H1 (cell line): ENCODE measurements around the gene ANKS1B. TPM values are rescaled to one million over a fixed set of nuclear protein-coding genes. Genes with fewer than 3 reads are reported as not detected.

Experiments
- CTCF ChIA-PET: fragments of 300-600 bp; sonication (Branson Sonifier 250); formaldehyde crosslinking; loops from one replicate; lab custom pipeline; 2021; ENCODE audit not compliant: partially characterized antibody; lab: Charles Lee
- POLR2A ChIA-PET: fragments of 300-600 bp; sonication (Branson Sonifier 250); formaldehyde crosslinking; loops from one replicate; lab custom pipeline; 2021; ENCODE audit warnings: inconsistent platforms; ENCODE audit not compliant: partially characterized antibody; lab: Charles Lee
- DNase-seq, 2 experiments: peaks; one replicate each; pipeline versions ENCODE4 v3.0.0 to v3.0.0-alpha.2; 2010 to 2022; ENCODE audit warnings: low spot score in 2 of 2, low read depth in 1 of 2, mixed read lengths in 1 of 2
- FAIRE-seq: peaks from 2 replicates; lab custom pipeline; 2011; peaks lifted over from hg19 to GRCh38; lab: Jason Lieb, UNC
- H2AFZ ChIP-seq: 2 replicates; pipeline ENCODE4 v1.8.1; 2012; ENCODE audit warnings: low read length, inconsistent platforms
- H2AK5ac ChIP-seq: 2 replicates; pipeline ENCODE4 v1.6.1; 2013; ENCODE audit warnings: low read depth, low read length
- H2BK120ac ChIP-seq: replicated peaks from 2 replicates; pipeline ENCODE3; 2013; ENCODE audit warnings: low read depth, low read length, inconsistent platforms
- H2BK12ac ChIP-seq: 2 replicates; pipeline ENCODE4 v1.6.1; 2013; ENCODE audit warnings: low read depth, low read length
- H2BK15ac ChIP-seq: 2 replicates; pipeline ENCODE4 v1.6.1; 2013; ENCODE audit warnings: low read length
- H2BK20ac ChIP-seq: 2 replicates; pipeline ENCODE4 v1.6.1; 2013; ENCODE audit warnings: low read length
- H2BK5ac ChIP-seq: 2 replicates; pipeline ENCODE4 v1.6.1; 2013; ENCODE audit warnings: low read depth, low read length
- H3K14ac ChIP-seq: 2 replicates; pipeline ENCODE4 v1.6.1; 2013; ENCODE audit warnings: inconsistent platforms; ENCODE audit not compliant: insufficient read length
- H3K18ac ChIP-seq: 2 replicates; pipeline ENCODE4 v1.6.1; 2013; ENCODE audit warnings: low read length; ENCODE audit errors: extremely low read depth
- H3K23ac ChIP-seq: 2 replicates; pipeline ENCODE4 v1.6.1; 2013; ENCODE audit warnings: inconsistent platforms; ENCODE audit not compliant: insufficient read length
- H3K23me2 ChIP-seq: 2 replicates; pipeline ENCODE4 v1.6.1; 2013; ENCODE audit warnings: low read depth, low read length
- H3K27ac ChIP-seq: 2 replicates; pipeline ENCODE4 v1.6.1; 2011; ENCODE audit warnings: low read depth, low read length, inconsistent platforms
- H3K27me3 ChIP-seq, 4 experiments: replicated peaks in 1 of 4; 1 replicate in 1 of 4; 2 replicates in 3 of 4; pipeline versions ENCODE4 v1.6.1 to v1.8.1; 2011 to 2013; ENCODE audit warnings: low read length in 3 of 4, mild to moderate bottlenecking in 3 of 4, inconsistent platforms in 2 of 4, mixed read lengths in 2 of 4, moderate library complexity in 1 of 4; ENCODE audit not compliant: control insufficient read depth in 3 of 4, insufficient read depth in 3 of 4; ENCODE audit errors: extremely low read depth in 1 of 4
- H3K36me3 ChIP-seq, 4 experiments: 2 replicates each; pipeline versions ENCODE4 v1.6.1 to v1.8.1; 2011 to 2013; ENCODE audit warnings: mild to moderate bottlenecking in 4 of 4, low read length in 3 of 4, moderate library complexity in 2 of 4, control low read depth in 1 of 4, inconsistent platforms in 1 of 4; ENCODE audit not compliant: insufficient read depth in 4 of 4, control insufficient read depth in 2 of 4
- H3K4ac ChIP-seq: replicated peaks from 2 replicates; pipeline ENCODE3; 2013; ENCODE audit warnings: low read length, low read depth, mixed read lengths, inconsistent platforms; ENCODE audit not compliant: insufficient read length
- H3K4me1 ChIP-seq, 4 experiments: replicated peaks in 1 of 4; 1 replicate in 1 of 4; 2 replicates in 3 of 4; pipeline versions ENCODE4 v1.6.1 to v1.8.1; 2011 to 2013; ENCODE audit warnings: low read length in 3 of 4, inconsistent platforms in 2 of 4, mixed read lengths in 1 of 4; ENCODE audit not compliant: insufficient read depth in 4 of 4, control insufficient read depth in 3 of 4
- H3K4me2 ChIP-seq, 2 experiments: 2 replicates each; pipeline versions ENCODE4 v1.6.1 to v1.8.1; 2011 to 2013; ENCODE audit warnings: low read depth in 2 of 2, low read length in 2 of 2, control low read depth in 1 of 2, inconsistent platforms in 1 of 2, mild to moderate bottlenecking in 1 of 2; ENCODE audit not compliant: insufficient read depth in 1 of 2
- H3K4me3 ChIP-seq, 4 experiments: fragments of 200-600, 300-600 bp in 1 of 4; sonication (generic), shearing (Covaris generic), sonication (Bioruptor Twin) in 1 of 4; 2 replicates each; pipeline versions ENCODE4 v1.5.1 to v1.8.1; 2011 to 2016; ENCODE audit warnings: low read length in 4 of 4, low read depth in 3 of 4, control low read depth in 2 of 4, inconsistent platforms in 2 of 4, mild to moderate bottlenecking in 2 of 4, mixed read lengths in 1 of 4, moderate library complexity in 1 of 4; ENCODE audit not compliant: insufficient read depth in 2 of 4; ENCODE audit errors: extremely low read depth in 1 of 4
- H3K56ac ChIP-seq: replicated peaks from 2 replicates; pipeline ENCODE3; 2013; ENCODE audit warnings: low read depth, mild to moderate bottlenecking, mixed read lengths, low read length, inconsistent platforms; ENCODE audit not compliant: insufficient read length
- H3K79me1 ChIP-seq: 2 replicates; pipeline ENCODE4 v1.6.1; 2013; ENCODE audit warnings: low read depth, low read length, control low read depth
- H3K79me2 ChIP-seq, 2 experiments: 2 replicates each; pipeline versions ENCODE4 v1.6.1 to v1.8.1; 2012 to 2013; ENCODE audit warnings: low read length in 2 of 2, mild to moderate bottlenecking in 2 of 2, inconsistent platforms in 1 of 2; ENCODE audit not compliant: insufficient read depth in 2 of 2, control insufficient read depth in 1 of 2
- H3K9ac ChIP-seq, 4 experiments: replicated peaks in 1 of 4; 1 replicate in 1 of 4; 2 replicates in 3 of 4; pipeline versions ENCODE4 v1.6.1 to v1.8.1; 2011 to 2013; ENCODE audit warnings: low read depth in 3 of 4, low read length in 3 of 4, control low read depth in 2 of 4, mild to moderate bottlenecking in 2 of 4, moderate library complexity in 2 of 4, inconsistent platforms in 1 of 4; ENCODE audit errors: extremely low read depth in 1 of 4
- H3K9me3 ChIP-seq, 2 experiments: 2 replicates each; pipeline versions ENCODE4 v1.6.1 to v1.8.1; 2012 to 2013; ENCODE audit warnings: mild to moderate bottlenecking in 2 of 2, moderate library complexity in 2 of 2, control low read depth in 1 of 2, inconsistent platforms in 1 of 2, low read depth in 1 of 2, low read length in 1 of 2, mixed read lengths in 1 of 2; ENCODE audit not compliant: insufficient read depth in 2 of 2
- H4K20me1 ChIP-seq, 2 experiments: replicated peaks in 1 of 2; 2 replicates each; pipeline versions ENCODE3 to v1.8.1; 2011 to 2013; ENCODE audit warnings: inconsistent platforms in 2 of 2, low read length in 2 of 2, mild to moderate bottlenecking in 1 of 2; ENCODE audit not compliant: insufficient read depth in 2 of 2, control insufficient read depth in 1 of 2
- H4K5ac ChIP-seq: 2 replicates; pipeline ENCODE4 v1.6.1; 2013; ENCODE audit warnings: low read length, low read depth, mixed read lengths, inconsistent platforms; ENCODE audit not compliant: insufficient read length
- H4K8ac ChIP-seq: 2 replicates; pipeline ENCODE4 v1.8.0; 2013; ENCODE audit warnings: mild to moderate bottlenecking, moderate library complexity, low read length, inconsistent platforms; ENCODE audit not compliant: insufficient read depth; ENCODE audit errors: extremely low read depth
- H4K91ac ChIP-seq: replicated peaks from 2 replicates; pipeline ENCODE3; 2013; ENCODE audit warnings: low read length, mixed read lengths, inconsistent platforms; ENCODE audit not compliant: insufficient read length
- MAFK ChIP-seq: IDR thresholded peaks from 2 replicates; pipeline ENCODE4 v1.6.1; 2012; ENCODE audit warnings: low read depth, mild to moderate bottlenecking, improper control_type of control experiment, low read length
- SP4 ChIP-seq: IDR thresholded peaks from 2 replicates; pipeline ENCODE4 v1.6.1; 2012; ENCODE audit warnings: low read length, inconsistent platforms
- whole genome bisulfite sequencing, 2 experiments: shearing (Covaris generic) in 1 of 2; methylation state at CpG; one replicate each; pipeline versions ENCODE4 v1.1.6 to v1.1.7; 2013 to 2015; ENCODE audit warnings: low lambda C conversion rate in 2 of 2, mixed read lengths in 2 of 2, inconsistent platforms in 1 of 2, low coverage in 1 of 2, missing lambda C conversion rate in 1 of 2; ENCODE audit not compliant: insufficient replicate concordance in 2 of 2, insufficient coverage in 1 of 2, insufficient read length in 1 of 2; ENCODE audit errors: extremely low coverage in 1 of 2, missing lambda C conversion rate in 1 of 2; 5-methylcytosine and 5-hydroxymethylcytosine counted together
- polyA plus RNA-seq, 7 experiments: library from polyadenylated mRNA; depleted of rRNA in 3 of 7; stranded (reverse) in 5 of 7; unstranded in 2 of 7; fragments of >200 nt in 5 of 7; fragments of 200-250 nt in 2 of 7; gene quantifications; 1 replicate in 5 of 7; 2 replicates in 1 of 7; 4 replicates in 1 of 7; pipeline versions ENCODE4 v1.2.1 to v1.2.3, GENCODE V29; 2011 to 2013; ENCODE audit warnings: missing spikeins in 2 of 7, mixed read lengths in 2 of 7
- total RNA-seq: library from RNA; stranded (reverse); fragmentation: NEBNext Ultra II Directional; extraction: Animal tissue kit (Norgen Biotek cat#: 25700); gene quantifications from 2 replicates; pipeline ENCODE4 v1.2.1, GENCODE V29; 2021

ANKS1B gene
- total and polyA plus RNA-seq, 2 of the 8 experiments (the other 6 are each of a cell fraction or from before 2014, with no cell fraction given), result 2.7 to 6.1 TPM

DNA sequence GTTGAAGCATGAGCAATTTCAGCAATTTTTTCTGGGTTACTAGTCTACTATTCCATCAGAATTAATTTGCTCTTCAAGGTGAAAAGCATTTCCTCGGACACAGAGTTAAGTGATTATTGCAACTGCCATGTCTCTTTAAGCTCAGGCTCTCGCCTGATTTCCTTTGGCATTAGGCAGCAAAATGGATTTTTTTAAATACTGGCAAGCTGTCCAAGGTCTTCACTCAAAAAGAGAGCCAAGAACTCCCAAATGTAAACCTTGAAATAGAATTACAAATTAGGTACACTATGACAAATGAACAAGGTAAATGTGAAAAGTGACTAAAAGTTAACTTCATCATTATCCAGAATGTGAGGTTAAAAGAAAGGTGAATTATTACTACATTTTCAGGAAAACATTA is 225.3 kb downstream of the ANKS1B start:
- H3K79me2 ChIP-seq, result no peaks in the 10 kb centered on the region
- H3K14ac ChIP-seq, result no peak overlapping the region
- no peak overlapping the region for H2BK20ac ChIP-seq
- no peak overlapping the region for H3K56ac ChIP-seq
- H3K79me1 ChIP-seq, result no peaks in the 10 kb centered on the region
- CTCF ChIA-PET, result interaction anchor here (0.8 to 2.1 kb wide), 3 partner anchors 8 to 369 kb away, joined by 3 to 5 read pairs (median 3); no protein-coding TSS in a partner anchor
- no peaks in the 10 kb centered on the region for H3K36me3 ChIP-seq
- H3K23ac ChIP-seq, result no peak overlapping the region
- no peaks in the 10 kb centered on the region for H3K9me3 ChIP-seq
- no peak overlapping the region for H3K27ac ChIP-seq
- no peak overlapping the region for H3K4ac ChIP-seq
- no peak overlapping the region for H3K4me3 ChIP-seq
- no peaks in the 10 kb centered on the region for H3K27me3 ChIP-seq
- WGBS, 2 experiments, result 66% methylated on average over 2 of the region's 2 CpGs; no CpG with 5 or more reads in 1 of the 2 experiments
- H3K18ac ChIP-seq, result no peak overlapping the region
- DNase-seq (no peak), FAIRE-seq (no peak)
- H4K20me1 ChIP-seq, result no peaks in the 10 kb centered on the region
- POLR2A ChIA-PET, result no interaction called here
- no peak overlapping the region for H2BK15ac ChIP-seq
- H3K4me2 ChIP-seq, result no peak overlapping the region
- no peak overlapping the region for H2BK5ac ChIP-seq
- no peak overlapping the region for H2AFZ ChIP-seq
- TF ChIP-seq SP4 (no peak), MAFK (no peak)
- no peak overlapping the region for H4K91ac ChIP-seq
- no peak overlapping the region for H2BK120ac ChIP-seq
- no peak overlapping the region for H4K5ac ChIP-seq
- H2BK12ac ChIP-seq, result no peak overlapping the region
- no peaks in the 10 kb centered on the region for H3K23me2 ChIP-seq
- H4K8ac ChIP-seq, result no peak overlapping the region
- H3K4me1 ChIP-seq, result no peaks in the 10 kb centered on the region
- H3K9ac ChIP-seq, result no peak overlapping the region
- no peak overlapping the region for H2AK5ac ChIP-seq
